Measurements from ENCODE around the gene ARID1B. TPM values are rescaled to one million over a fixed set of nuclear protein-coding genes. Genes with fewer than 3 reads are reported as not detected.

ARID1B gene
- total and polyA plus RNA-seq, 2 of the 4 experiments (the other 2 are of a cell fraction): 14.5 to 20.1 TPM

DNA sequence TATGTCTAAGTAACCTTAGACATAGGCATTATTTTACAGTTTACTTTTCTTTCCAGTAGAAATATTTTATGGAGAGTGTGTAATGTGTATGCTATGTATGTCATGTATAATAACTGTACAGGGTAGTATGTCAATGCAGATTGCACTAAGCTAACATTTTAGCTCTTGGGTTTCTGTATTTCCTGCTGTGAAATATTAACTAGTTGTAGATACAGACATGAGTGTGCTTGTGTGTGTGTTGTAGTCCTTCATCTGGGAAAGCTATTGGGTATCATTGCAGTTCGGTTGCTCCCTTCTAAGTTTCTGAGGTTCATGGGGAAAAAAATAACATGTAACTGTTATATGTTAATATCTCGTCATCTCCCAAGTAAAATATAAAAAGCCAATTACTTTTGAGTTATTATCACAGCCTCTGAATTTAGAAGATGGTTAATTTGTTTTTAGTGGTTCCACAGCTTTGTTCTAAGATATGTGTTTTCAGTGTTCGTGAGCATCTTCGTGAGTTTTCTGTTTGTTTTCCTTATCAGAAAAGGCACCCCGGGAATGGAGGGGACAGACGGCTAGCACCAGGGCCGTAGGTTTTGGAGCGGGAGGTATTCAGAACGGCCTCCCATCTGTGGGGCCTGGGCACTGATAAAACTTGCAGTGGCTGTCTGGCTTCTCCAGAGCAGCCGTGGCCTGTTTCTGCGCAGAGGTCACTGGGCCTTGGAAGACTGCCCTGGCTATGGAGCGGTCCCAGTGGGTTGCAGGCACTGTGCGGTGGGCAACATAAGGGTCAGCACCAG is 215.0 kb downstream of the ARID1B start:
- H3K27ac ChIP-seq (ENCODE audit: insufficient read depth, low read length): peak overlapping the region; percentile 70
- dilution Hi-C loops (cut with HindIII; ENCODE audit: low sequenced_read_pairs, unreplicated experiment): no loop called here
- POLR2A ChIA-PET (ENCODE audit: unreplicated experiment): interaction anchor here (0.6 kb wide), 1 partner anchor 79 kb away, joined by 4 read pairs; no protein-coding TSS in a partner anchor

More for the DNA sequence above, 215.0 kb downstream of the ARID1B start:
- Histone ChIP-seq H3K9me3 (ENCODE audit: control insufficient read depth, insufficient read depth, low read length) (no peaks in the 10 kb centered on the region), H3K14ac (replicated peaks; ENCODE audit: low read depth, low read length) (peak overlapping the region; percentile 67), H3K36me3 (ENCODE audit: control insufficient read depth, insufficient read depth, low read length) (no peaks in the 10 kb centered on the region), H4K91ac (ENCODE audit: insufficient read depth, low read depth, low read length) (peak overlapping the region; percentile 71), H3K27me3 (ENCODE audit: control insufficient read depth, insufficient read depth, low read length) (no peaks in the 10 kb centered on the region), H4K5ac (ENCODE audit: low read depth, low read length) (peak overlapping the region; percentile 6), H3K56ac (ENCODE audit: extremely low read depth, insufficient read depth, low read length) (peak overlapping the region; percentile 59; the same call in 1 of the 2 replicates), H3K4me2 (ENCODE audit: low read depth, low read length) (peak overlapping the region; percentile 89), H3K18ac (ENCODE audit: low read depth, low read length) (peak overlapping the region; percentile 63), H3K9me1 (ENCODE audit: insufficient read depth, low read length) (peaks cover 12% of the 10 kb centered on the region), H3K4ac (ENCODE audit: low read depth, low read length) (peak overlapping the region; percentile 89), H4K8ac (ENCODE audit: low read depth in 2 of 2, low read length in 2 of 2) (peak overlapping the region; percentile 66 to 68; a peak in 3 of 4 replicates), H2BK15ac (ENCODE audit: low read depth, low read length) (no peak overlapping the region; the same call in 2 of the 3 replicates), H2AFZ (replicated peaks; ENCODE audit: low read length, poor library complexity) (peak overlapping the region; percentile 89), H2AK5ac (ENCODE audit: low read depth, low read length) (peak overlapping the region; percentile 77; the same call in 1 of the 2 replicates), H4K20me1 (ENCODE audit: insufficient read depth, low read length) (peaks cover 29% of the 10 kb centered on the region), H2BK20ac (ENCODE audit: low read depth, low read length) (peak overlapping the region; percentile 39), H3K9ac (ENCODE audit: low read depth, low read length) (peak overlapping the region; percentile 80), H3K23ac (ENCODE audit: low read depth, low read length) (peak overlapping the region; percentile 83), H3K79me1 (ENCODE audit: low read depth in 1 of 2, low read length in 2 of 2) (peaks cover 35 to 70% of the 10 kb centered on the region in 2 experiments), H3K4me1 (ENCODE audit: control insufficient read depth, insufficient read depth, low read length) (peaks cover 15% of the 10 kb centered on the region), H3K4me3 (ENCODE audit: insufficient read depth, low read depth, low read length) (no peak overlapping the region), H2BK120ac (ENCODE audit: low read depth, low read length) (peak overlapping the region; percentile 69), H2AK9ac (replicated peaks; ENCODE audit: low read depth, low read length, poor library complexity) (peak overlapping the region; percentile 79), H2BK5ac (ENCODE audit: low read depth, low read length, poor library complexity, severe bottlenecking) (peak overlapping the region; percentile 83)
- DNase-seq (peak; percentile 71), ATAC-seq (ENCODE audit: low read depth) (peak; percentile 75)
- 6% methylated on average over 9 of the region's 13 CpGs; no CpG with 5 or more reads in 1 of the 2 experiments for WGBS, 2 experiments (ENCODE audit: extremely low coverage in 2 of 2, insufficient read length in 1 of 2)
- BruUV-seq (replicated peaks): no TSS peak
- intact Hi-C loops (cut with micrococcal nuclease) (no loop called here), in situ Hi-C loops (cut with MboI; ENCODE audit: low sequenced_read_pairs) (no loop called here)
- CTCF ChIA-PET: interaction anchor here (0.6 to 1.1 kb wide), 3 partner anchors 9 to 203 kb away, joined by 3 read pairs; no protein-coding TSS in a partner anchor
- TF ChIP-seq RAD21 (IDR thresholded peaks at IDR 0.05; ENCODE audit: low read length): no peak
- TF ChIP-seq MAFK (IDR thresholded peaks at IDR 0.05; ENCODE audit: low read depth, low read length): no peak

All from IMR-90 (cell line).